ENCODE measurements around the gene MON1B.
"Not testable (repeated sequence)": the region's sequence is repeated elsewhere in the genome, so short reads cannot be mapped to it uniquely, and the experiment has no call there.

Gene MON1B

GRCh38 chr16:77190478-77191258, at the start of gene MON1B:
TSS of gene MON1B (plus strand) at chr16:77191190. CDS start at chr16:77191486, 296 bp downstream.
- DNase-seq: peak; percentile 92

- no peak for DNase-seq
Measured at GRCh38 chr16:77143364-77143763, 47.6 kb upstream of the MON1B start.

- no peak for DNase-seq
Measured at GRCh38 chr16:77148121-77148520, 42.9 kb upstream of the MON1B start.

- DNase-seq: no peak
Measured at GRCh38 chr16:77157346-77158058, 33.5 kb upstream of the MON1B start.

GRCh38 chr16:77158293-77158692, 32.7 kb upstream of the MON1B start:
- DNase-seq: no peak

- DNase-seq: no peak
Measured at GRCh38 chr16:77165006-77165405, 26.0 kb upstream of the MON1B start.

GRCh38 chr16:77165536-77166236, 25.3 kb upstream of the MON1B start:
- not testable (repeated sequence) for DNase-seq

- no peak for DNase-seq
Measured at GRCh38 chr16:77166726-77167125, 24.3 kb upstream of the MON1B start.

- DNase-seq: no peak
Measured at GRCh38 chr16:77168901-77169300, 22.1 kb upstream of the MON1B start.

- no peak for DNase-seq
Measured at GRCh38 chr16:77169650-77170236, 21.2 kb upstream of the MON1B start.

GRCh38 chr16:77170805-77171204, 20.2 kb upstream of the MON1B start:
- DNase-seq: no peak

- DNase-seq: no peak
Measured at GRCh38 chr16:77171745-77172635, 19.0 kb upstream of the MON1B start.

GRCh38 chr16:77172951-77173350, 18.0 kb upstream of the MON1B start:
- no peak for DNase-seq

GRCh38 chr16:77183137-77183536, 7.9 kb upstream of the MON1B start:
- no peak for DNase-seq

GRCh38 chr16:77186298-77186697, 4.7 kb upstream of the MON1B start:
- DNase-seq: not testable (repeated sequence)

GRCh38 chr16:77190190-77190477, 856 bp upstream of the MON1B start:
- DNase-seq: no peak

- no peak for DNase-seq
Measured at GRCh38 chr16:77191259-77191969, 424 bp downstream of the MON1B start.

GRCh38 chr16:77193377-77193776, 2.4 kb downstream of the MON1B start:
- no peak for DNase-seq

GRCh38 chr16:77194295-77195231, 3.6 kb downstream of the MON1B start:
- no peak for DNase-seq

- DNase-seq: no peak
Measured at GRCh38 chr16:77195411-77195810, 4.4 kb downstream of the MON1B start.

GRCh38 chr16:77197747-77198146, 6.8 kb downstream of the MON1B start:
- DNase-seq: no peak

All from NCI-H1417 treated with DMSO at 0.1 percent for 48 hours (cell line).